ENCODE measurements around the gene C1QTNF12.

- TF ChIP-seq CTCF (IDR thresholded peaks at IDR 0.05; ENCODE audit: insufficient read depth, low read length, poor library complexity, severe bottlenecking) (no peak), EZH2phosphoT487 (conservative IDR thresholded peaks at IDR 0.05; ENCODE audit: low read length) (no peak)
These were observed 19.1 kb downstream of the C1QTNF12 start for GRCh38 chr1:1227386-1227785.
